K562 (cell line): ENCODE data around the gene BCL7C. TPM values are rescaled to one million over a fixed set of nuclear protein-coding genes. Genes with fewer than 3 reads are reported as not detected.
A peak's percentile ranks its signal among the peaks of the same experiment; 100 is the strongest.

Experiments
- ADNP ChIP-seq: fragments of 200-800 bp; sonication (Bioruptor generic); IDR thresholded peaks from 2 replicates; pipeline ENCODE4 v1.6.1; 2016; ENCODE audit warnings: missing genetic modification characterization, missing compliant biosample characterization
- BCOR ChIP-seq: fragments of 450-650 bp; IDR thresholded peaks from 2 replicates; pipeline ENCODE4 v1.6.1; 2016
- EP300 ChIP-seq: IDR thresholded peaks from 2 replicates; pipeline ENCODE4 v1.6.1; 2012; ENCODE audit warnings: low read length, improper control_type of control experiment
- EZH2 ChIP-seq: IDR thresholded peaks from 2 replicates; pipeline ENCODE4 v1.6.1; 2012; ENCODE audit warnings: low read depth, mild to moderate bottlenecking, inconsistent platforms, low read length, borderline replicate concordance
- KDM1A ChIP-seq, 2 experiments: fragments of 450-650 bp; IDR thresholded peaks; 2 replicates each; pipeline ENCODE4 v1.6.1; 2016; ENCODE audit warnings: mild to moderate bottlenecking in 2 of 2
- KLF16 ChIP-seq: IDR thresholded peaks from 2 replicates; pipeline ENCODE4 v1.6.1; 2016; ENCODE audit warnings: antibody characterized with exemption
- NCOR1 ChIP-seq: fragments of 450-650 bp; IDR thresholded peaks from 2 replicates; pipeline ENCODE4 v1.6.1; 2016; ENCODE audit warnings: mild to moderate bottlenecking, moderate library complexity
- NFIX ChIP-seq: fragments of 250-450 bp; sonication (Bioruptor Pico); IDR thresholded peaks from 2 replicates; pipeline ENCODE4 v1.4.0; 2020; ENCODE audit warnings: low read depth, mild to moderate bottlenecking, moderate library complexity
- NFXL1 ChIP-seq: fragments of 450-650 bp; formaldehyde crosslinking; IDR thresholded peaks from 2 replicates; pipeline ENCODE4 v1.4.0; 2021; ENCODE audit warnings: mild to moderate bottlenecking
- NONO ChIP-seq, 2 experiments: fragments of 200-400 bp in 1 of 2; fragments of 450-650 bp in 1 of 2; formaldehyde crosslinking in 1 of 2; IDR thresholded peaks; 2 replicates each; pipeline ENCODE4 v1.6.1; 2017; ENCODE audit warnings: low read depth in 2 of 2, mild to moderate bottlenecking in 2 of 2, moderate library complexity in 2 of 2, low read length in 1 of 2
- POLR2AphosphoS5 ChIP-seq: IDR thresholded peaks from 2 replicates; pipeline ENCODE4 v1.6.1; 2011; ENCODE audit warnings: mild to moderate bottlenecking, low read depth, low read length, moderate library complexity; ENCODE audit not compliant: control insufficient read depth, insufficient read depth
- RAD51 ChIP-seq: fragments of 450-650 bp; IDR thresholded peaks from 2 replicates; pipeline ENCODE4 v1.7.1; 2016; ENCODE audit warnings: low read depth, mild to moderate bottlenecking, borderline replicate concordance
- RB1 ChIP-seq: fragments of 450-650 bp; IDR thresholded peaks from 2 replicates; pipeline ENCODE4 v1.6.1; 2017; ENCODE audit warnings: low read depth, mild to moderate bottlenecking
- RNF2 ChIP-seq: sonication (generic); IDR thresholded peaks from 2 replicates; pipeline ENCODE4 v1.6.1; 2016
- SMAD4 ChIP-seq: fragments of 250-450 bp; sonication (Bioruptor Pico); conservative IDR thresholded peaks from 2 replicates; pipeline ENCODE4 v1.8.0; 2021; ENCODE audit warnings: inconsistent platforms, mild to moderate bottlenecking, moderate library complexity
- TARDBP ChIP-seq: fragments of 450-650 bp; IDR thresholded peaks from 2 replicates; pipeline ENCODE4 v1.6.1; 2016
- TBL1XR1 ChIP-seq, 2 experiments: IDR thresholded peaks; 2 replicates each; pipeline ENCODE4 v1.6.1; 2012; ENCODE audit warnings: improper control_type of control experiment in 2 of 2, low read length in 2 of 2, mild to moderate bottlenecking in 1 of 2
- TCF3 ChIP-seq: sonication (generic); formaldehyde crosslinking; IDR thresholded peaks from 2 replicates; pipeline ENCODE4 v1.4.0; 2020; ENCODE audit warnings: mild to moderate bottlenecking, missing genetic modification reagents
- ZBTB7A ChIP-seq: IDR thresholded peaks from 2 replicates; pipeline ENCODE4 v1.6.1; 2011; ENCODE audit warnings: low read depth, mild to moderate bottlenecking, low read length, moderate library complexity, borderline replicate concordance; ENCODE audit not compliant: control insufficient read depth
- ZC3H4 ChIP-seq: sonication (generic); formaldehyde crosslinking; IDR thresholded peaks from 2 replicates; pipeline ENCODE4 v1.9.0; 2021; ENCODE audit warnings: missing genetic modification reagents, borderline replicate concordance
- ZNF583 ChIP-seq: fragments of 250-450 bp; sonication (Bioruptor Pico); IDR thresholded peaks from 2 replicates; pipeline ENCODE4 v1.4.0; 2020
- ZNF586 ChIP-seq: fragments of 450-650 bp; formaldehyde crosslinking; conservative IDR thresholded peaks from 2 replicates; pipeline ENCODE4 v1.4.0; 2020; ENCODE audit warnings: mild to moderate bottlenecking, moderate library complexity
- polyA plus RNA-seq, 8 experiments: library from polyadenylated mRNA; depleted of rRNA in 4 of 8; stranded (reverse) in 5 of 8; unstranded in 3 of 8; fragments of >200 nt; fragmentation: Nextera tagmentation in 2 of 8; fragmentation: Illumina TruSeq in 1 of 8; extraction: Ambion mirVana in 2 of 8; extraction: Trizol in 1 of 8; gene quantifications; 2 replicates each; pipeline versions ENCODE4 v1.2.1 to v1.2.3, GENCODE V29; 2011 to 2014; ENCODE audit warnings: inconsistent platforms in 1 of 8, missing spikeins in 1 of 8
- total RNA-seq, 7 experiments: library from RNA; depleted of rRNA in 6 of 7; stranded (reverse); fragments of >200 nt in 6 of 7; fragmentation: Illumina TruSeq in 2 of 7; extraction: Trizol in 2 of 7; gene quantifications; 2 replicates each; pipeline versions ENCODE4 v1.2.1 to v1.2.3, GENCODE V29; 2011 to 2021; ENCODE audit warnings: low replicate concordance in 1 of 7
- TF ChIP-seq, protein P1 (sequence below): sonication (generic); formaldehyde crosslinking; IDR thresholded peaks from 2 replicates; pipeline ENCODE4 v1.8.0; 2023; ENCODE audit warnings: mild to moderate bottlenecking, missing genetic modification reagents
- TF ChIP-seq, protein P2 (sequence below): fragments of 250-450 bp; sonication (Bioruptor Pico); IDR thresholded peaks from 2 replicates; pipeline ENCODE4 v1.9.0; 2021; ENCODE audit warnings: mild to moderate bottlenecking
- TF ChIP-seq, protein P3 (sequence below): fragments of 250-450 bp; sonication (Bioruptor Pico); IDR thresholded peaks from 2 replicates; pipeline ENCODE4 v1.8.0; 2021; ENCODE audit warnings: borderline replicate concordance, mild to moderate bottlenecking, moderate library complexity; ENCODE audit not compliant: poor library complexity, severe bottlenecking
- TF ChIP-seq, protein P4 (sequence below): sonication (generic); formaldehyde crosslinking; IDR thresholded peaks from 2 replicates; pipeline ENCODE4 v1.9.0; 2022; ENCODE audit warnings: mild to moderate bottlenecking, missing genetic modification reagents
- TF ChIP-seq, protein P5 (sequence below): fragments of 250-450 bp; sonication (Bioruptor Pico); IDR thresholded peaks from 2 replicates; pipeline ENCODE4 v1.8.0; 2022; ENCODE audit warnings: moderate library complexity, mild to moderate bottlenecking, inconsistent platforms

The BCL7C gene
- total and polyA plus RNA-seq, 9 of the 15 experiments (the other 6 are each of a cell fraction or from before 2014, with no cell fraction given): 1.7 to 85.8 (median 19.6) TPM

DNA sequence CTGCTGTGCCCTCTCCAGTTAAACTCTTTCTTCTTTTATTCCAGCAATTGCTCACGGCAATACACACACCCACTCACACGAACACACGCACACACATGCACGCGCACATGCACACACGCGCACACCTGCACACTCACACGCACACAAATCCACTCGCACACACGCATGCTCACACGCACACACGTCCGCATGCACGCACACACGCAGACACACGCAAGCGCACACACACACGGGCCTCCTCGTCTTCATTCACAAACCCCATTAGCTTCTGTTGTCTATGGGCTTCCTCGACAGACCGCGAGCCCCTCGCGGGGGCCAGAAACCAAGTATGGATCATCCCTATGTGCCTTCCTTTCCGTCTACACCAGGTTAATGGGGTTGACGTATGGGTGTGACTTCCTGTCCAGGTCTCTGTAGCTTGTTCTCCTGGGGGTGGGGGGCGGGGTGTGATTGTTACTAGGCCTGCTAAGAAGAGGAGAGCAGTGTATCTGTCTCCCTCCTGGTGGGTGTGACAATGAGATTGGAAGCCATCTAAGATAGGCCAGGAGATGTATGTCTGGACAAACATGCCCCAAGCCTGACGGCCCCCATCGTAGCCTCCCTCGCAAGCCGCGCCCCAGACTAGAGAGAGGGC is 1.9 kb upstream of the BCL7C start (continued):
- TF ChIP-seq ADNP (no peak), ZC3H4 (no peak), NONO (IDR thresholded peaks at IDR 0.05; ENCODE audit: low read depth in 2 of 2, low read length in 1 of 2) (0 out of 4 replicates have a peak, but pooled peaks of 1 of the 2 experiments have one; percentile 12), TCF3 (CRISPR knock-in tag) (peak; percentile 40; the same call in 1 of the 2 replicates), EP300 (no peak; the same call in 1 of the 2 replicates), KLF16 (no peak), TBL1XR1 (IDR thresholded peaks at IDR 0.05; ENCODE audit: low read length in 2 of 2) (peak in 1 of 2 experiments; percentile 47; a peak in 1 of 4 replicates), RNF2 (peak; percentile 27; the same call in 1 of the 2 replicates), NFXL1 (no peak), TARDBP (0 out of 2 replicates have a peak, but pooled peaks have one; percentile 24), NCOR1 (no peak), BCOR (no peak), SMAD4 (0 out of 2 replicates have a peak, but pooled peaks have one; percentile 2), KDM1A (IDR thresholded peaks at IDR 0.05) (peak in 1 of 2 experiments; percentile 65; a peak in 1 of 4 replicates), RAD51 (no peak), POLR2AphosphoS5 (0 out of 2 replicates have a peak, but pooled peaks have one; percentile 18), ZBTB7A (no peak), ZNF586 (no peak), ZNF583 (CRISPR knock-in tag) (no peak), RB1 (0 out of 2 replicates have a peak, but pooled peaks have one; percentile 20), EZH2 (no peak), NFIX (CRISPR knock-in tag) (no peak)
- TF ChIP-seq, protein P1, sequence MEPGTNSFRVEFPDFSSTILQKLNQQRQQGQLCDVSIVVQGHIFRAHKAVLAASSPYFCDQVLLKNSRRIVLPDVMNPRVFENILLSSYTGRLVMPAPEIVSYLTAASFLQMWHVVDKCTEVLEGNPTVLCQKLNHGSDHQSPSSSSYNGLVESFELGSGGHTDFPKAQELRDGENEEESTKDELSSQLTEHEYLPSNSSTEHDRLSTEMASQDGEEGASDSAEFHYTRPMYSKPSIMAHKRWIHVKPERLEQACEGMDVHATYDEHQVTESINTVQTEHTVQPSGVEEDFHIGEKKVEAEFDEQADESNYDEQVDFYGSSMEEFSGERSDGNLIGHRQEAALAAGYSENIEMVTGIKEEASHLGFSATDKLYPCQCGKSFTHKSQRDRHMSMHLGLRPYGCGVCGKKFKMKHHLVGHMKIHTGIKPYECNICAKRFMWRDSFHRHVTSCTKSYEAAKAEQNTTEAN (CRISPR knock-in tag): peak; percentile 89
- TF ChIP-seq, protein P2, sequence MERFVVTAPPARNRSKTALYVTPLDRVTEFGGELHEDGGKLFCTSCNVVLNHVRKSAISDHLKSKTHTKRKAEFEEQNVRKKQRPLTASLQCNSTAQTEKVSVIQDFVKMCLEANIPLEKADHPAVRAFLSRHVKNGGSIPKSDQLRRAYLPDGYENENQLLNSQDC (CRISPR knock-in tag): no peak
- TF ChIP-seq, protein P3, sequence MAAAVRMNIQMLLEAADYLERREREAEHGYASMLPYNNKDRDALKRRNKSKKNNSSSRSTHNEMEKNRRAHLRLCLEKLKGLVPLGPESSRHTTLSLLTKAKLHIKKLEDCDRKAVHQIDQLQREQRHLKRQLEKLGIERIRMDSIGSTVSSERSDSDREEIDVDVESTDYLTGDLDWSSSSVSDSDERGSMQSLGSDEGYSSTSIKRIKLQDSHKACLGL (CRISPR knock-in tag): no peak
- TF ChIP-seq, protein P4, sequence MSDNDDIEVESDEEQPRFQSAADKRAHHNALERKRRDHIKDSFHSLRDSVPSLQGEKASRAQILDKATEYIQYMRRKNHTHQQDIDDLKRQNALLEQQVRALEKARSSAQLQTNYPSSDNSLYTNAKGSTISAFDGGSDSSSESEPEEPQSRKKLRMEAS (CRISPR knock-in tag): peak; percentile 63; the same call in 1 of the 2 replicates
- TF ChIP-seq, protein P5, sequence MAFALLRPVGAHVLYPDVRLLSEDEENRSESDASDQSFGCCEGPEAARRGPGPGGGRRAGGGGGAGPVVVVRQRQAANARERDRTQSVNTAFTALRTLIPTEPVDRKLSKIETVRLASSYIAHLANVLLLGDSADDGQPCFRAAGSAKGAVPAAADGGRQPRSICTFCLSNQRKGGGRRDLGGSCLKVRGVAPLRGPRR (CRISPR knock-in tag): no peak
